PC-3 (cell line): ENCODE data around the gene SLC17A2. TPM values are rescaled to one million over a fixed set of nuclear protein-coding genes. Genes with fewer than 3 reads are reported as not detected.

ENCODE experiments used
- ATAC-seq: fragments of 200-7000 bp; cut with Tn5 transposase; 2 replicates; pipeline ENCODE4 v1.9.1; 2020; ENCODE audit warnings: mild to moderate bottlenecking, moderate library complexity
- BruUV-seq: library from RNA; stranded (reverse); fragments of 400-500 nt; replicated peaks from 2 replicates; lab custom pipeline; 2021; lab: Mats Ljungman, UMichigan
- CTCF ChIA-PET: fragments of 300-600 bp; sonication (Branson Sonifier 250); formaldehyde crosslinking; loops from one replicate; lab custom pipeline; 2022; ENCODE audit warnings: antibody characterized with exemption; lab: Charles Lee
- POLR2A ChIA-PET: fragments of 300-600 bp; sonication (Branson Sonifier 250); formaldehyde crosslinking; loops from one replicate; lab custom pipeline; 2022; ENCODE audit warnings: antibody characterized with exemption; ENCODE audit not compliant: unreplicated experiment; lab: Charles Lee
- DNase-seq: peaks from one replicate; pipeline ENCODE4 v3.0.0-alpha.2; 2015
- H2AFZ ChIP-seq: fragments of 300-600 bp; sonication (generic); 2 replicates; pipeline ENCODE4 v1.6.0; 2016; ENCODE audit warnings: antibody characterized with exemption, low read length
- H3F3A ChIP-seq: fragments of 300-600 bp; sonication (generic); one replicate; pipeline ENCODE4 v1.6.0; 2017; ENCODE audit warnings: antibody characterized with exemption, low read length, control low read depth, mild to moderate bottlenecking; ENCODE audit not compliant: unreplicated experiment
- H3K27ac ChIP-seq: fragments of 300-600 bp; sonication (generic); 2 replicates; pipeline ENCODE4 v1.5.1; 2016; ENCODE audit warnings: mild to moderate bottlenecking, low read length
- H3K27me3 ChIP-seq: fragments of 300-600 bp; sonication (generic); 2 replicates; pipeline ENCODE4 v1.6.1; 2016; ENCODE audit warnings: low read length, mixed read lengths
- H3K36me3 ChIP-seq: fragments of 300-600 bp; sonication (generic); 2 replicates; pipeline ENCODE4 v1.6.1; 2016; ENCODE audit warnings: low read depth, mixed run types, low read length, mixed read lengths
- H3K4me1 ChIP-seq: fragments of 300-600 bp; sonication (generic); 2 replicates; pipeline ENCODE4 v1.5.1; 2016; ENCODE audit warnings: low read length; ENCODE audit not compliant: insufficient read depth
- H3K4me2 ChIP-seq: fragments of 300-600 bp; sonication (generic); 2 replicates; pipeline ENCODE4 v1.6.0; 2016; ENCODE audit warnings: low read length
- H3K4me3 ChIP-seq: fragments of 300-600 bp; sonication (generic); 2 replicates; pipeline ENCODE4 v1.5.1; 2016; ENCODE audit warnings: mild to moderate bottlenecking, low read length, mixed read lengths
- H3K79me2 ChIP-seq: fragments of 300-600 bp; sonication (generic); 2 replicates; pipeline ENCODE4 v1.6.1; 2017; ENCODE audit warnings: low read length, mixed read lengths
- H3K9ac ChIP-seq: fragments of 300-600 bp; sonication (generic); 2 replicates; pipeline ENCODE4 v1.6.0; 2016; ENCODE audit warnings: mild to moderate bottlenecking, low read length
- H3K9me2 ChIP-seq: fragments of 300-600 bp; sonication (generic); replicated peaks from 2 replicates; pipeline ENCODE4 v1.6.1; 2016; ENCODE audit warnings: mixed run types, low read length, mixed read lengths
- H3K9me3 ChIP-seq: fragments of 300-600 bp; sonication (generic); 2 replicates; pipeline ENCODE4 v1.6.1; 2016; ENCODE audit warnings: low read length, mixed read lengths
- H4K20me1 ChIP-seq: fragments of 300-600 bp; sonication (generic); 2 replicates; pipeline ENCODE4 v1.6.1; 2016; ENCODE audit warnings: low read length, mixed read lengths
- EZH2 ChIP-seq: fragments of 300-600 bp; sonication (generic); IDR thresholded peaks from one replicate; pipeline ENCODE4 v1.6.1; 2017; ENCODE audit warnings: antibody characterized with exemption, mild to moderate bottlenecking, low read length; ENCODE audit not compliant: unreplicated experiment
- EZH2phosphoT487 ChIP-seq: fragments of 300-600 bp; sonication (generic); IDR thresholded peaks from 2 replicates; pipeline ENCODE4 v1.6.1; 2018; ENCODE audit warnings: mild to moderate bottlenecking, antibody characterized with exemption, low read length, borderline replicate concordance
- intact Hi-C: fragments of 100-400 bp; cut with micrococcal nuclease; formaldehyde crosslinking; loops from 2 replicates; pipeline ENCODE4 v1.9.0; 2023
- total RNA-seq: library from RNA; depleted of rRNA; stranded (reverse); fragments of >200 nt; gene quantifications from 2 replicates; pipeline ENCODE4 v1.2.3, GENCODE V29; 2014
- TF ChIP-seq, protein P1 (sequence below): fragments of 300-600 bp; sonication (generic); conservative IDR thresholded peaks from 2 replicates; pipeline ENCODE4 v1.5.1; 2017; ENCODE audit warnings: antibody characterized with exemption, low read depth, mild to moderate bottlenecking, low read length

SLC17A2 gene
- total RNA-seq, 1 experiment from 2014 or later: not detected

DNA sequence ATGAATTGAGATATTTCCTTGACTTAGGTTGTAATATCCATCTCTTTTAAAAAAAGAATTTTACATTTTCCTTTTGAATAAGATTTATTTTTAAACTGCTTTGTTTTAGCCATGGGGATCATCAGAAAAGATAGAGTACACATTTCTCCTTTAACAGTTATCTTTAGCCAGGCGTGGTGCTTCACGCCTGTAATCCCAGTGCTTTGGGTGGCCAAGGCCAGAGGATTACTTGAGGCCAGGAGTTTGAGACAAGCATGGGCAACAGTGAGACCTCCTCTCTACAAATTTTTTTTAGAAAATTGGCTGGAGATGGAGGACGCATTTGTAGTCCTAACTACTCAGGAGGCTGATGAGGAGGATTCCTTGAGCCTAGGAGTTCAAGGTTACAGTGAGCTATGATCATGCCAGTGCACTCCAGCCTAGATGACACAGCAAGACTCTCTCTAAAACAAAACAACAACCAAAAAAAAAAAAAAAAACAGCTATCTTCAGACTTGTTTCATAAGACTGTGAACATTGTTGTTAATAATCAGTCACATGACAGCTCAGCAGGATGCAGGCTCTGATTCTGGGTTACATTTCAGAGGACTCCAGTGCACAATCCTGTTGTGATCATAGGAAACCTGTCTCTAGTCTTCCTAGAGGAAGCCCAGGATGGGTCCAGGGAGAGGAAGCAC is 54.4 kb downstream of the SLC17A2 start:
- no peaks in the 10 kb centered on the region for H3K9me3 ChIP-seq
- H3K4me2 ChIP-seq: no peak overlapping the region
- no peak overlapping the region for H3K27ac ChIP-seq
- no peak for DNase-seq
- H3K9me2 ChIP-seq: no peaks in the 10 kb centered on the region
- no peak for ATAC-seq
- no peak overlapping the region for H3K9ac ChIP-seq
- no peaks in the 10 kb centered on the region for H4K20me1 ChIP-seq
- H3K27me3 ChIP-seq: peaks cover 63% of the 10 kb centered on the region
- H3K4me3 ChIP-seq: no peak overlapping the region
- no peak overlapping the region for H2AFZ ChIP-seq
- TF ChIP-seq EZH2 (no peak), EZH2phosphoT487 (no peak)
- TF ChIP-seq, protein P1, sequence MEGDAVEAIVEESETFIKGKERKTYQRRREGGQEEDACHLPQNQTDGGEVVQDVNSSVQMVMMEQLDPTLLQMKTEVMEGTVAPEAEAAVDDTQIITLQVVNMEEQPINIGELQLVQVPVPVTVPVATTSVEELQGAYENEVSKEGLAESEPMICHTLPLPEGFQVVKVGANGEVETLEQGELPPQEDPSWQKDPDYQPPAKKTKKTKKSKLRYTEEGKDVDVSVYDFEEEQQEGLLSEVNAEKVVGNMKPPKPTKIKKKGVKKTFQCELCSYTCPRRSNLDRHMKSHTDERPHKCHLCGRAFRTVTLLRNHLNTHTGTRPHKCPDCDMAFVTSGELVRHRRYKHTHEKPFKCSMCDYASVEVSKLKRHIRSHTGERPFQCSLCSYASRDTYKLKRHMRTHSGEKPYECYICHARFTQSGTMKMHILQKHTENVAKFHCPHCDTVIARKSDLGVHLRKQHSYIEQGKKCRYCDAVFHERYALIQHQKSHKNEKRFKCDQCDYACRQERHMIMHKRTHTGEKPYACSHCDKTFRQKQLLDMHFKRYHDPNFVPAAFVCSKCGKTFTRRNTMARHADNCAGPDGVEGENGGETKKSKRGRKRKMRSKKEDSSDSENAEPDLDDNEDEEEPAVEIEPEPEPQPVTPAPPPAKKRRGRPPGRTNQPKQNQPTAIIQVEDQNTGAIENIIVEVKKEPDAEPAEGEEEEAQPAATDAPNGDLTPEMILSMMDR: no peak
- no peaks in the 10 kb centered on the region for H3K4me1 ChIP-seq
- ChIA-PET CTCF (interaction anchor here (0.6 kb wide), 1 partner anchor 14 kb away, joined by 4 read pairs; no protein-coding TSS in a partner anchor), POLR2A (no interaction called here)
- intact Hi-C loops: no loop called here
- H3K79me2 ChIP-seq: no peaks in the 10 kb centered on the region
- no peaks in the 10 kb centered on the region for H3K36me3 ChIP-seq
- H3F3A ChIP-seq: no peaks in the 10 kb centered on the region
- no TSS peak for BruUV-seq

DNA sequence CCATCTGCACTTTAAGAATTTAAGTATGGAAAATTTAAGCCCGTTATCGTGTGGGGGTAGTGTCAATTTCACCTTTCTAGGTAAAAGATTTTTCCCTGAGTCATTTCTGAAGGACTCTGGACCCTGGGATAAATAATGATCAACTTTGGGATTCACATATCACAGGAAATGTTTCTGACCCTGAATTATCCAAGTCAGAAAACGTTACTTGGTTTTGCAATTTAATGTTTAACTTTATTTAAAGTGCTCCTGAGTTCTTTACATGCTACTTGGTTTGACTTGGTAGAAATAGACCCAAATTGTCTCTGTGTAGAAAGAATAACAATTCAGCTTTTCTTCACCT is 55.0 kb downstream of the SLC17A2 start:
- ChIA-PET CTCF (interaction anchor here (0.6 kb wide), 1 partner anchor 13 kb away, joined by 4 read pairs; no protein-coding TSS in a partner anchor), POLR2A (no interaction called here)
- H3F3A ChIP-seq: no peaks in the 10 kb centered on the region
- no peak for ATAC-seq
- no peaks in the 10 kb centered on the region for H3K9me3 ChIP-seq
- TF ChIP-seq EZH2: no peak
- H3K9me2 ChIP-seq: no peaks in the 10 kb centered on the region
- no peak overlapping the region for H3K4me3 ChIP-seq
- H2AFZ ChIP-seq: no peak overlapping the region
- no peak overlapping the region for H3K4me2 ChIP-seq
- no peaks in the 10 kb centered on the region for H3K4me1 ChIP-seq
- no peak overlapping the region for H3K27ac ChIP-seq
- no peaks in the 10 kb centered on the region for H3K36me3 ChIP-seq
- H4K20me1 ChIP-seq: no peaks in the 10 kb centered on the region
- DNase-seq: no peak
- intact Hi-C loops: no loop called here
- H3K79me2 ChIP-seq: no peaks in the 10 kb centered on the region
- no peak overlapping the region for H3K9ac ChIP-seq
- BruUV-seq: no TSS peak
- peaks cover 63% of the 10 kb centered on the region for H3K27me3 ChIP-seq

DNA sequence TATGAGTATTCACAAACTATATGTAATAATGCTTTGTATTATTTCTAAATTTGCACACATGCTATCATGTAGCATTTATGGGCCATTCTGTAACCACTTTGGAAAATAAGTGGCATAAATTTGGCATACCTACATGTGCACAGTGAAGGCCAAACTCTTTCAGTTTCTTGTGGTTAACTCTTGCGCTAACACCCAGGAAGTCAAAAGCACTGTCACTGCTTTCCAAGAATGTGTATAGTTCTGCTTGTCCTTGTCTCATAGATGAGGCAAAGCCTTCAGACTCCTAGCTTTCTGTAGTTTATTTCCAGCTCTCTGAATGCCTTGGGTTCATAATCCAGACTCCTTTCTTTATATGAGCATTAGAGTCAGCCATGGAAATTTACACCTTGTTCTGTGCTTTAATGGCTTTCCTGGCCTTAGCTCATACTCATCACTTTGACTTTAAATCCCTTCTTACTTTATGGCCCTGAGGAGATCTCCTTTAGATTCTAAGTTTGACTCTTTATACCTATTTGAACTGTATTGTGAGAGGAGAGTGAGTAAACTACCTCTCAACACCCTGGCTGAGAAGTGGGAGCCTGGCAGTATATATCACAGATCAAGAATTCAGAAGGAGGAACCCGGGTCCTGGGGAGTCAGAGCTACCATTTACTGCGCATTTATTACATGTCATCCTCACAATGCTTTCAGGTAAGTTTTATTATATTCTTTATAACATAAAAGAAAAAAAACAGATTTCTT is 55.5 kb downstream of the SLC17A2 start:
- no peak overlapping the region for H3K9ac ChIP-seq
- intact Hi-C loops: no loop called here
- no peaks in the 10 kb centered on the region for H3K9me2 ChIP-seq
- no peak for DNase-seq
- CTCF ChIA-PET: no interaction called here
- H3K9me3 ChIP-seq: no peaks in the 10 kb centered on the region
- H2AFZ ChIP-seq: no peak overlapping the region
- no peak overlapping the region for H3K4me2 ChIP-seq
- no peak for ATAC-seq
- TF ChIP-seq, protein P1: no peak
- TF ChIP-seq EZH2 (no peak), EZH2phosphoT487 (no peak)
- no peaks in the 10 kb centered on the region for H3F3A ChIP-seq
- H3K27ac ChIP-seq: no peak overlapping the region
- no peaks in the 10 kb centered on the region for H4K20me1 ChIP-seq
- H3K4me3 ChIP-seq: no peak overlapping the region
- no peaks in the 10 kb centered on the region for H3K79me2 ChIP-seq
- H3K27me3 ChIP-seq: peaks cover 62% of the 10 kb centered on the region
- no peaks in the 10 kb centered on the region for H3K36me3 ChIP-seq
- POLR2A ChIA-PET: no interaction called here
- no TSS peak for BruUV-seq
- H3K4me1 ChIP-seq: no peaks in the 10 kb centered on the region
